Osteoblast (primary cell): ENCODE measurements around the gene BMP8A. TPM values are rescaled to one million over a fixed set of nuclear protein-coding genes. Genes with fewer than 3 reads are reported as not detected.

Source experiments
- DNase-seq: peaks from one replicate; pipeline ENCODE4 v3.0.0; 2011; ENCODE audit warnings: low spot score, mixed read lengths; ENCODE audit not compliant: insufficient read length; ENCODE audit errors: missing footprints
- H2AFZ ChIP-seq: 2 replicates; pipeline ENCODE4 v1.6.0; 2011; ENCODE audit warnings: mild to moderate bottlenecking, low read length
- H3K27ac ChIP-seq: 2 replicates; pipeline ENCODE4 v1.5.1; 2011; ENCODE audit warnings: mild to moderate bottlenecking, low read depth, low read length, moderate library complexity
- H3K27me3 ChIP-seq: 2 replicates; pipeline ENCODE4 v1.6.0; 2012; ENCODE audit warnings: mild to moderate bottlenecking, control low read depth, inconsistent platforms, low read length, moderate library complexity; ENCODE audit not compliant: insufficient read depth
- H3K36me3 ChIP-seq: 2 replicates; pipeline ENCODE4 v1.5.1; 2011; ENCODE audit warnings: mild to moderate bottlenecking, low read length, control low read depth, moderate library complexity; ENCODE audit not compliant: insufficient read depth
- H3K4me1 ChIP-seq: 2 replicates; pipeline ENCODE4 v1.5.1; 2011; ENCODE audit warnings: mild to moderate bottlenecking, low read length, control low read depth, moderate library complexity; ENCODE audit not compliant: insufficient read depth
- H3K4me2 ChIP-seq: 2 replicates; pipeline ENCODE4 v1.6.0; 2011; ENCODE audit warnings: mild to moderate bottlenecking, low read length; ENCODE audit not compliant: insufficient read depth
- H3K4me3 ChIP-seq: fragments of 200-600 bp; sonication (generic); 3 replicates; pipeline ENCODE4 v1.5.1; 2012; ENCODE audit warnings: mild to moderate bottlenecking, low read length, inconsistent platforms; ENCODE audit not compliant: insufficient read depth
- H3K79me2 ChIP-seq: 2 replicates; pipeline ENCODE4 v1.6.0; 2012; ENCODE audit warnings: mild to moderate bottlenecking, low read length, control low read depth, inconsistent platforms; ENCODE audit not compliant: insufficient read depth
- H3K9me3 ChIP-seq: 2 replicates; pipeline ENCODE4 v1.5.1; 2011; ENCODE audit warnings: low read depth, low read length, control low read depth
- H4K20me1 ChIP-seq: 2 replicates; pipeline ENCODE4 v1.6.0; 2012; ENCODE audit warnings: mild to moderate bottlenecking, low read length, control low read depth; ENCODE audit not compliant: insufficient read depth
- CTCF ChIP-seq: IDR thresholded peaks from 2 replicates; pipeline ENCODE4 v1.5.1; 2011; ENCODE audit warnings: mild to moderate bottlenecking, low read depth, low read length, moderate library complexity; ENCODE audit errors: extremely low read depth
- total RNA-seq: library from RNA; depleted of rRNA; stranded (reverse); fragments of >200 nt; gene quantifications from 2 replicates; pipeline ENCODE4 v1.2.3, GENCODE V29; 2012

BMP8A gene
- total RNA-seq, 1 donor, result 0.72 TPM

- H2AFZ ChIP-seq, result no peak overlapping the region
- no peak overlapping the region for H3K4me2 ChIP-seq
- peaks cover 94% of the 10 kb centered on the region for H3K79me2 ChIP-seq
- H3K36me3 ChIP-seq, result peaks cover 79% of the 10 kb centered on the region
- no peak overlapping the region for H3K4me3 ChIP-seq
- H3K27ac ChIP-seq, result no peak overlapping the region
- H3K9me3 ChIP-seq, result no peaks in the 10 kb centered on the region
- no peak for DNase-seq
- peaks cover 75% of the 10 kb centered on the region for H4K20me1 ChIP-seq
- TF ChIP-seq CTCF, result no peak
- no peaks in the 10 kb centered on the region for H3K27me3 ChIP-seq
- H3K4me1 ChIP-seq, result peaks cover 23% of the 10 kb centered on the region
Measured at GRCh38 chr1:39571178-39571483, 79.7 kb downstream of the BMP8A start.

- Histone ChIP-seq H3K27me3 (no peaks in the 10 kb centered on the region), H3K4me3 (peak overlapping the region; percentile 97), H3K36me3 (peaks cover 65% of the 10 kb centered on the region), H3K79me2 (peaks cover 84% of the 10 kb centered on the region), H3K4me2 (peak overlapping the region; percentile 94), H2AFZ (no peak overlapping the region), H4K20me1 (peaks cover 64% of the 10 kb centered on the region), H3K4me1 (peaks cover 23% of the 10 kb centered on the region), H3K9me3 (no peaks in the 10 kb centered on the region), H3K27ac (no peak overlapping the region)
- TF ChIP-seq CTCF, result no peak
- no peak for DNase-seq
Measured at GRCh38 chr1:39572379-39573096, 81.1 kb downstream of the BMP8A start.

GRCh38 chr1:39573097-39573465 is 81.6 kb downstream of the BMP8A start:
- DNase-seq, result no peak

More at GRCh38 chr1:39573097-39573465, 81.6 kb downstream of the BMP8A start:
- Histone ChIP-seq H4K20me1 (peaks cover 62% of the 10 kb centered on the region), H3K9me3 (no peaks in the 10 kb centered on the region), H3K36me3 (peaks cover 61% of the 10 kb centered on the region), H2AFZ (no peak overlapping the region), H3K79me2 (peaks cover 81% of the 10 kb centered on the region), H3K4me1 (peaks cover 23% of the 10 kb centered on the region), H3K4me3 (peak overlapping the region; percentile 97), H3K4me2 (peak overlapping the region; percentile 94), H3K27me3 (no peaks in the 10 kb centered on the region), H3K27ac (peak overlapping the region; percentile 39)
- no peak for TF ChIP-seq CTCF
